Liver (tissue), 9 donors: ENCODE measurements around the gene SLC39A6. TPM values are rescaled to one million over a fixed set of nuclear protein-coding genes. Genes with fewer than 3 reads are reported as not detected.

Source experiments
- DNase-seq: peaks from one replicate; pipeline ENCODE4 v3.0.0-alpha.2; 2017; ENCODE audit warnings: low spot score
- H3K27ac ChIP-seq, 2 donors: one replicate each; pipeline ENCODE4 v1.7.0; 2013; ENCODE audit warnings: inconsistent platforms in 2 of 2, low read length in 2 of 2, control low read depth in 1 of 2, low read depth in 1 of 2, mild to moderate bottlenecking in 1 of 2
- H3K27me3 ChIP-seq, 4 donors: one replicate each; pipeline versions ENCODE4 v1.6.1 to v1.7.0; 2013; ENCODE audit warnings: low read length in 3 of 4, inconsistent platforms in 1 of 4, mild to moderate bottlenecking in 1 of 4, moderate library complexity in 1 of 4; ENCODE audit not compliant: control insufficient read depth in 4 of 4, insufficient read depth in 4 of 4
- H3K36me3 ChIP-seq, 4 donors: one replicate each; pipeline versions ENCODE4 v1.6.1 to v1.7.0; 2013; ENCODE audit warnings: low read length in 3 of 4, mild to moderate bottlenecking in 3 of 4, low read depth in 1 of 4, moderate library complexity in 1 of 4; ENCODE audit not compliant: control insufficient read depth in 4 of 4, insufficient read depth in 3 of 4
- H3K4me1 ChIP-seq, 4 donors: one replicate each; pipeline versions ENCODE4 v1.6.1 to v1.7.0; 2013; ENCODE audit warnings: low read length in 3 of 4, mild to moderate bottlenecking in 3 of 4, moderate library complexity in 1 of 4; ENCODE audit not compliant: control insufficient read depth in 4 of 4, insufficient read depth in 4 of 4
- H3K4me3 ChIP-seq, 3 donors: one replicate each; pipeline versions ENCODE4 v1.6.1 to v1.7.0; 2013; ENCODE audit warnings: low read length in 3 of 3, control low read depth in 1 of 3, low read depth in 1 of 3, mild to moderate bottlenecking in 1 of 3
- H3K9ac ChIP-seq, 2 donors: one replicate each; pipeline ENCODE4 v1.7.0; 2013; ENCODE audit warnings: low read length in 2 of 2, mild to moderate bottlenecking in 2 of 2, moderate library complexity in 2 of 2, control low read depth in 1 of 2, low read depth in 1 of 2
- H3K9me3 ChIP-seq, 4 donors: one replicate each; pipeline versions ENCODE4 v1.6.1 to v1.7.0; 2013; ENCODE audit warnings: low read length in 3 of 4; ENCODE audit not compliant: control insufficient read depth in 4 of 4
- EGR1 ChIP-seq, 2 donors: IDR thresholded peaks; 2 replicates each; pipeline ENCODE4 v1.6.1; 2016 to 2018; ENCODE audit warnings: antibody characterized with exemption in 2 of 2, low read depth in 2 of 2
- FOXA1 ChIP-seq: IDR thresholded peaks from 2 replicates; pipeline ENCODE4 v1.6.1; 2016; ENCODE audit warnings: antibody characterized with exemption
- FOXA2 ChIP-seq: IDR thresholded peaks from 2 replicates; pipeline ENCODE4 v1.6.1; 2016; ENCODE audit warnings: antibody characterized with exemption
- GABPA ChIP-seq, 2 donors: IDR thresholded peaks in 1 of 2; conservative IDR thresholded peaks in 1 of 2; 2 replicates each; pipeline ENCODE4 v1.6.1; 2016; ENCODE audit warnings: antibody characterized with exemption in 2 of 2, mild to moderate bottlenecking in 1 of 2, moderate library complexity in 1 of 2
- HNF4A ChIP-seq, 2 donors: conservative IDR thresholded peaks; 2 replicates each; pipeline ENCODE4 v1.6.1; 2016; ENCODE audit warnings: antibody characterized with exemption in 2 of 2, mild to moderate bottlenecking in 2 of 2
- HNF4G ChIP-seq: IDR thresholded peaks from 2 replicates; pipeline ENCODE4 v1.6.1; 2016; ENCODE audit warnings: antibody characterized with exemption
- NR2F2 ChIP-seq: IDR thresholded peaks from 2 replicates; pipeline ENCODE4 v1.6.1; 2016; ENCODE audit warnings: antibody characterized with exemption
- RAD21 ChIP-seq, 2 donors: IDR thresholded peaks; 2 replicates each; pipeline ENCODE4 v1.6.1; 2016; ENCODE audit warnings: antibody characterized with exemption in 2 of 2, mild to moderate bottlenecking in 2 of 2
- RXRA ChIP-seq, 2 donors: IDR thresholded peaks; 2 replicates each; pipeline ENCODE4 v1.6.1; 2017 to 2018; ENCODE audit warnings: antibody characterized with exemption in 2 of 2, mild to moderate bottlenecking in 1 of 2
- SP1 ChIP-seq: IDR thresholded peaks from 2 replicates; pipeline ENCODE4 v1.6.1; 2018; ENCODE audit warnings: antibody characterized with exemption, mild to moderate bottlenecking
- TAF1 ChIP-seq: conservative IDR thresholded peaks from 2 replicates; pipeline ENCODE4 v1.6.1; 2016; ENCODE audit warnings: antibody characterized with exemption, mild to moderate bottlenecking
- YY1 ChIP-seq: IDR thresholded peaks from 2 replicates; pipeline ENCODE4 v1.6.1; 2016; ENCODE audit warnings: antibody characterized with exemption, mild to moderate bottlenecking
- WGBS: extraction: QIAGEN DNeasy Blood & Tissue Kit; methylation state at CpG from one replicate; pipeline ENCODE4 v1.1.7; 2013; 5-methylcytosine and 5-hydroxymethylcytosine counted together
- polyA plus RNA-seq, 2 donors: library from polyadenylated mRNA; stranded (reverse) in 1 of 2; unstranded in 1 of 2; fragments of 200-250 nt in 1 of 2; fragments of >200 nt in 1 of 2; fragmentation: Nextera tagmentation in 1 of 2; extraction: Ambion mirVana in 1 of 2; gene quantifications; one replicate each; pipeline versions ENCODE4 v1.2.1 to v1.2.3, GENCODE V29; 2013 to 2015
- total RNA-seq, 2 donors: library from RNA; depleted of rRNA; stranded (reverse); fragments of >200 nt; gene quantifications; one replicate each; pipeline ENCODE4 v1.2.3, GENCODE V29; 2014
- TF ChIP-seq, protein P1 (sequence below): IDR thresholded peaks from 2 replicates; pipeline ENCODE4 v1.6.1; 2016; ENCODE audit warnings: antibody characterized with exemption
- TF ChIP-seq, protein P2 (sequence below): IDR thresholded peaks from 2 replicates; pipeline ENCODE4 v1.6.1; 2016; ENCODE audit warnings: antibody characterized with exemption, mild to moderate bottlenecking
- TF ChIP-seq, protein P3 (sequence below): IDR thresholded peaks from 2 replicates; pipeline ENCODE4 v1.6.1; 2016; ENCODE audit warnings: antibody characterized with exemption
- TF ChIP-seq, protein P4 (sequence below): IDR thresholded peaks from 2 replicates; pipeline ENCODE4 v1.6.1; 2016; ENCODE audit warnings: antibody characterized with exemption
- TF ChIP-seq, protein P5 (sequence below): fragments of 150-350 bp; IDR thresholded peaks from 2 replicates; pipeline ENCODE4 v1.5.1; 2017; ENCODE audit warnings: improper control_type of control experiment, low read depth, low read length; ENCODE audit not compliant: missing input control
- donor health status: healthy.
- donor health status: healthy.
- donor health status: healthy.
- donor health status: healthy.
- donor health status: healthy.

The SLC39A6 gene
- total and polyA plus RNA-seq, 4 donors: 4.6 to 16.6 (median 8.3) TPM

DNA sequence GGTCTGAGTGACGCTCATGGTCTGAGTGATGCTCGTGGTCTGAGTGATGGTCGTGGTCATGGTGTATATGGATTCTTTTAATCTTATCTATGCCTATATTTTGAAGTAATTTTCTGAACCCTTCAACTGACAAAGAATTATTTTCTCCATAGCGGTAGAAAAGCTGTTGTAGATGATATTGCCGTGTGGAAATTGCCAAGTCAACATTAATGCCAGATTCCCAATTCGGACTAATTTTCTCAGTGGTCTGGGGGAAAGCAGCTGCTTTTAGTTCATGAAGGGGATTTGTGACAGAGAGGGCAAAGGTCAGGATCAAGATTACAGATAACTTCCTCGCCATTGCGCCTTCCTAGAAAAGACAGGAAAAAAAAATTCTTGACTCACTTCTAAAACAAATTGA lies 2.5 kb downstream of the SLC39A6 start:
- DNase-seq: no peak
- 96% methylated on average over 8 of the region's 8 CpGs for WGBS
- Histone ChIP-seq H3K36me3 (peaks cover 0 to 21% (median 12%) of the 10 kb centered on the region in 4 donors), H3K4me1 (peaks cover 2 to 24% (median 15%) of the 10 kb centered on the region in 4 donors), H3K9me3 (no peaks in the 10 kb centered on the region), H3K27ac (no peak overlapping the region), H3K4me3 (no peak overlapping the region), H3K9ac (no peak overlapping the region), H3K27me3 (no peaks in the 10 kb centered on the region)
- TF ChIP-seq, protein P1, sequence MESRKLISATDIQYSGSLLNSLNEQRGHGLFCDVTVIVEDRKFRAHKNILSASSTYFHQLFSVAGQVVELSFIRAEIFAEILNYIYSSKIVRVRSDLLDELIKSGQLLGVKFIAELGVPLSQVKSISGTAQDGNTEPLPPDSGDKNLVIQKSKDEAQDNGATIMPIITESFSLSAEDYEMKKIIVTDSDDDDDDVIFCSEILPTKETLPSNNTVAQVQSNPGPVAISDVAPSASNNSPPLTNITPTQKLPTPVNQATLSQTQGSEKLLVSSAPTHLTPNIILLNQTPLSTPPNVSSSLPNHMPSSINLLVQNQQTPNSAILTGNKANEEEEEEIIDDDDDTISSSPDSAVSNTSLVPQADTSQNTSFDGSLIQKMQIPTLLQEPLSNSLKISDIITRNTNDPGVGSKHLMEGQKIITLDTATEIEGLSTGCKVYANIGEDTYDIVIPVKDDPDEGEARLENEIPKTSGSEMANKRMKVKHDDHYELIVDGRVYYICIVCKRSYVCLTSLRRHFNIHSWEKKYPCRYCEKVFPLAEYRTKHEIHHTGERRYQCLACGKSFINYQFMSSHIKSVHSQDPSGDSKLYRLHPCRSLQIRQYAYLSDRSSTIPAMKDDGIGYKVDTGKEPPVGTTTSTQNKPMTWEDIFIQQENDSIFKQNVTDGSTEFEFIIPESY: no peak
- TF ChIP-seq RXRA (IDR thresholded peaks at IDR 0.05) (no peak), NR2F2 (no peak), EGR1 (IDR thresholded peaks at IDR 0.05; ENCODE audit: low read depth in 2 of 2) (no peak), HNF4A (conservative IDR thresholded peaks at IDR 0.05) (no peak), FOXA1 (no peak), YY1 (no peak), FOXA2 (no peak), SP1 (no peak)
- TF ChIP-seq, protein P2, sequence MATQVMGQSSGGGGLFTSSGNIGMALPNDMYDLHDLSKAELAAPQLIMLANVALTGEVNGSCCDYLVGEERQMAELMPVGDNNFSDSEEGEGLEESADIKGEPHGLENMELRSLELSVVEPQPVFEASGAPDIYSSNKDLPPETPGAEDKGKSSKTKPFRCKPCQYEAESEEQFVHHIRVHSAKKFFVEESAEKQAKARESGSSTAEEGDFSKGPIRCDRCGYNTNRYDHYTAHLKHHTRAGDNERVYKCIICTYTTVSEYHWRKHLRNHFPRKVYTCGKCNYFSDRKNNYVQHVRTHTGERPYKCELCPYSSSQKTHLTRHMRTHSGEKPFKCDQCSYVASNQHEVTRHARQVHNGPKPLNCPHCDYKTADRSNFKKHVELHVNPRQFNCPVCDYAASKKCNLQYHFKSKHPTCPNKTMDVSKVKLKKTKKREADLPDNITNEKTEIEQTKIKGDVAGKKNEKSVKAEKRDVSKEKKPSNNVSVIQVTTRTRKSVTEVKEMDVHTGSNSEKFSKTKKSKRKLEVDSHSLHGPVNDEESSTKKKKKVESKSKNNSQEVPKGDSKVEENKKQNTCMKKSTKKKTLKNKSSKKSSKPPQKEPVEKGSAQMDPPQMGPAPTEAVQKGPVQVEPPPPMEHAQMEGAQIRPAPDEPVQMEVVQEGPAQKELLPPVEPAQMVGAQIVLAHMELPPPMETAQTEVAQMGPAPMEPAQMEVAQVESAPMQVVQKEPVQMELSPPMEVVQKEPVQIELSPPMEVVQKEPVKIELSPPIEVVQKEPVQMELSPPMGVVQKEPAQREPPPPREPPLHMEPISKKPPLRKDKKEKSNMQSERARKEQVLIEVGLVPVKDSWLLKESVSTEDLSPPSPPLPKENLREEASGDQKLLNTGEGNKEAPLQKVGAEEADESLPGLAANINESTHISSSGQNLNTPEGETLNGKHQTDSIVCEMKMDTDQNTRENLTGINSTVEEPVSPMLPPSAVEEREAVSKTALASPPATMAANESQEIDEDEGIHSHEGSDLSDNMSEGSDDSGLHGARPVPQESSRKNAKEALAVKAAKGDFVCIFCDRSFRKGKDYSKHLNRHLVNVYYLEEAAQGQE: no peak
- TF ChIP-seq, protein P3, sequence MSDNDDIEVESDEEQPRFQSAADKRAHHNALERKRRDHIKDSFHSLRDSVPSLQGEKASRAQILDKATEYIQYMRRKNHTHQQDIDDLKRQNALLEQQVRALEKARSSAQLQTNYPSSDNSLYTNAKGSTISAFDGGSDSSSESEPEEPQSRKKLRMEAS: no peak
- TF ChIP-seq, protein P4, sequence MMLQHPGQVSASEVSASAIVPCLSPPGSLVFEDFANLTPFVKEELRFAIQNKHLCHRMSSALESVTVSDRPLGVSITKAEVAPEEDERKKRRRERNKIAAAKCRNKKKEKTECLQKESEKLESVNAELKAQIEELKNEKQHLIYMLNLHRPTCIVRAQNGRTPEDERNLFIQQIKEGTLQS: no peak

DNA sequence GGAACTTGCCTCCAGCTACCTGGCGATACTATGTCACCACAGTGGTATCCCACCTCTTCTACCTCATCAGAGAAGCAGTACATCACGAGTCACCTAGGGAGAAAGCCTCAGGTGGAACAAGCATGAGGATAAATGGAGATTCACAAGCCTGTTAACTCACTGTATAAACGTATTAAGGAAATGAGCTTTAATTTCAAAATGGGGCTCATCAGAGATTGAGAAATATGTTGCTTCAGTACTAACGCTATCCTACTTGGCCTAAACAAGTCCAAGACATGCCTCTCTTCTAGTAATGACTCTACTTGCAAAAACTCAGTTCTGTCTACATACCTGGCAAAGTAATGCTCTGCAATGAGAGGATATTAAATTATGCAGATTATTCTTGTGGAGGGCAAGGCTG lies 4.3 kb downstream of the SLC39A6 start:
- no peaks in the 10 kb centered on the region for H3K9me3 ChIP-seq
- H3K36me3 ChIP-seq: peaks cover 0 to 24% (median 13%) of the 10 kb centered on the region in 4 donors
- H3K27me3 ChIP-seq: no peaks in the 10 kb centered on the region
- peaks cover 2 to 10% (median 6%) of the 10 kb centered on the region in 4 donors for H3K4me1 ChIP-seq
- no peak overlapping the region for H3K4me3 ChIP-seq
- no peak overlapping the region for H3K27ac ChIP-seq
- WGBS: 96% methylated on average over 4 of the region's 4 CpGs
- no peak overlapping the region for H3K9ac ChIP-seq
- DNase-seq: no peak
- TF ChIP-seq, protein P5, sequence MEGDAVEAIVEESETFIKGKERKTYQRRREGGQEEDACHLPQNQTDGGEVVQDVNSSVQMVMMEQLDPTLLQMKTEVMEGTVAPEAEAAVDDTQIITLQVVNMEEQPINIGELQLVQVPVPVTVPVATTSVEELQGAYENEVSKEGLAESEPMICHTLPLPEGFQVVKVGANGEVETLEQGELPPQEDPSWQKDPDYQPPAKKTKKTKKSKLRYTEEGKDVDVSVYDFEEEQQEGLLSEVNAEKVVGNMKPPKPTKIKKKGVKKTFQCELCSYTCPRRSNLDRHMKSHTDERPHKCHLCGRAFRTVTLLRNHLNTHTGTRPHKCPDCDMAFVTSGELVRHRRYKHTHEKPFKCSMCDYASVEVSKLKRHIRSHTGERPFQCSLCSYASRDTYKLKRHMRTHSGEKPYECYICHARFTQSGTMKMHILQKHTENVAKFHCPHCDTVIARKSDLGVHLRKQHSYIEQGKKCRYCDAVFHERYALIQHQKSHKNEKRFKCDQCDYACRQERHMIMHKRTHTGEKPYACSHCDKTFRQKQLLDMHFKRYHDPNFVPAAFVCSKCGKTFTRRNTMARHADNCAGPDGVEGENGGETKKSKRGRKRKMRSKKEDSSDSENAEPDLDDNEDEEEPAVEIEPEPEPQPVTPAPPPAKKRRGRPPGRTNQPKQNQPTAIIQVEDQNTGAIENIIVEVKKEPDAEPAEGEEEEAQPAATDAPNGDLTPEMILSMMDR: no peak
- no peak for TF ChIP-seq TAF1
- no peak for TF ChIP-seq SP1
- TF ChIP-seq, protein P1: no peak
- TF ChIP-seq, protein P3: no peak
- no peak for TF ChIP-seq GABPA (IDR thresholded peaks at IDR 0.05 in 1 of 2, conservative IDR thresholded peaks at IDR 0.05 in 1 of 2)
- TF ChIP-seq, protein P4: no peak
- no peak for TF ChIP-seq YY1
- TF ChIP-seq, protein P2: no peak
- TF ChIP-seq RXRA (IDR thresholded peaks at IDR 0.05): no peak
- TF ChIP-seq NR2F2: no peak
- TF ChIP-seq RAD21 (IDR thresholded peaks at IDR 0.05): no peak
- no peak for TF ChIP-seq HNF4A (conservative IDR thresholded peaks at IDR 0.05)
- no peak for TF ChIP-seq HNF4G
